DND-41 (cell line): ENCODE results near the gene SEMA3D.

Experiments used
- ATAC-seq: fragments of 200-7000 bp; cut with Tn5 transposase; 3 replicates; pipeline ENCODE4 v1.9.1; 2021; ENCODE audit warnings: low read depth; ENCODE audit not compliant: insufficient read depth
- DNase-seq: peaks from one replicate; pipeline ENCODE4 v3.0.0-alpha.2; 2020
- H2AFZ ChIP-seq: 2 replicates; pipeline ENCODE4 v1.6.0; 2012; ENCODE audit warnings: low read depth, low read length
- H3K27ac ChIP-seq: 2 replicates; pipeline ENCODE4 v1.5.1; 2012; ENCODE audit warnings: low read length, inconsistent platforms
- H3K27me3 ChIP-seq: fragments of 200-600 bp; sonication (generic); 2 replicates; pipeline ENCODE4 v1.6.0; 2012; ENCODE audit warnings: low read length, mild to moderate bottlenecking, inconsistent platforms; ENCODE audit not compliant: insufficient read depth, poor library complexity
- H3K36me3 ChIP-seq: 2 replicates; pipeline ENCODE4 v1.5.1; 2012; ENCODE audit warnings: low read length, inconsistent platforms; ENCODE audit not compliant: insufficient read depth
- H3K4me1 ChIP-seq: 2 replicates; pipeline ENCODE4 v1.5.1; 2012; ENCODE audit warnings: mild to moderate bottlenecking, low read length; ENCODE audit not compliant: insufficient read depth
- H3K4me2 ChIP-seq: 2 replicates; pipeline ENCODE4 v1.6.0; 2012; ENCODE audit warnings: mild to moderate bottlenecking, moderate library complexity, low read length, inconsistent platforms; ENCODE audit not compliant: insufficient read depth
- H3K4me3 ChIP-seq, 2 experiments: fragments of 200-600 bp in 1 of 2; shearing (Covaris generic) in 1 of 2; 2 replicates each; pipeline ENCODE4 v1.5.1; 2012 to 2016; ENCODE audit warnings: inconsistent platforms in 2 of 2, low read length in 2 of 2, mild to moderate bottlenecking in 2 of 2, low read depth in 1 of 2, moderate library complexity in 1 of 2
- H3K79me2 ChIP-seq: 2 replicates; pipeline ENCODE4 v1.6.0; 2012; ENCODE audit warnings: low read length, inconsistent platforms; ENCODE audit not compliant: insufficient read depth
- H3K9ac ChIP-seq: 2 replicates; pipeline ENCODE4 v1.6.0; 2012; ENCODE audit warnings: low read depth, mild to moderate bottlenecking, inconsistent platforms, low read length, moderate library complexity
- H3K9me3 ChIP-seq: 2 replicates; pipeline ENCODE4 v1.5.1; 2012; ENCODE audit warnings: low read length, moderate library complexity, mild to moderate bottlenecking, inconsistent platforms; ENCODE audit not compliant: insufficient read depth, severe bottlenecking
- H4K20me1 ChIP-seq: 2 replicates; pipeline ENCODE4 v1.6.0; 2012; ENCODE audit warnings: low read length; ENCODE audit not compliant: insufficient read depth
- CTCF ChIP-seq: IDR thresholded peaks from 2 replicates; pipeline ENCODE4 v1.5.1; 2012; ENCODE audit warnings: borderline replicate concordance, low read length, moderate library complexity, mild to moderate bottlenecking; ENCODE audit not compliant: poor library complexity, severe bottlenecking; ENCODE audit errors: extremely low read depth
- EZH2 ChIP-seq: IDR thresholded peaks from 3 replicates; pipeline ENCODE4 v1.6.1; 2012; ENCODE audit warnings: borderline replicate concordance, low read depth, mild to moderate bottlenecking, moderate library complexity, low read length, inconsistent platforms; ENCODE audit not compliant: severe bottlenecking

SEMA3D gene

GRCh38 chr7:85111761-85112160 is 75.1 kb downstream of the SEMA3D start:
- ATAC-seq (no peak), DNase-seq (no peak)
- no peaks in the 10 kb centered on the region for H3K27me3 ChIP-seq
- no peaks in the 10 kb centered on the region for H3K36me3 ChIP-seq
- H3K9ac ChIP-seq: no peak overlapping the region
- no peaks in the 10 kb centered on the region for H4K20me1 ChIP-seq
- TF ChIP-seq EZH2 (no peak), CTCF (no peak)
- no peak overlapping the region for H3K4me2 ChIP-seq
- H3K79me2 ChIP-seq: no peaks in the 10 kb centered on the region
- H3K27ac ChIP-seq: no peak overlapping the region
- H3K4me3 ChIP-seq: no peak overlapping the region
- no peak overlapping the region for H2AFZ ChIP-seq
- no peaks in the 10 kb centered on the region for H3K9me3 ChIP-seq
- no peaks in the 10 kb centered on the region for H3K4me1 ChIP-seq

GRCh38 chr7:85106719-85107118 is 80.1 kb downstream of the SEMA3D start:
- no peak for DNase-seq
- no peak overlapping the region for H3K27ac ChIP-seq
- H3K9me3 ChIP-seq: no peaks in the 10 kb centered on the region
- H3K4me2 ChIP-seq: no peak overlapping the region
- H3K79me2 ChIP-seq: no peaks in the 10 kb centered on the region
- H3K9ac ChIP-seq: no peak overlapping the region
- TF ChIP-seq EZH2: no peak
- no peak for TF ChIP-seq CTCF
- no peaks in the 10 kb centered on the region for H3K27me3 ChIP-seq
- no peaks in the 10 kb centered on the region for H3K4me1 ChIP-seq
- H3K36me3 ChIP-seq: no peaks in the 10 kb centered on the region
- H4K20me1 ChIP-seq: no peaks in the 10 kb centered on the region
- no peak for ATAC-seq
- no peak overlapping the region for H3K4me3 ChIP-seq
- H2AFZ ChIP-seq: no peak overlapping the region

- no peak for DNase-seq
- Histone ChIP-seq H3K4me3 (no peak overlapping the region), H3K27ac (no peak overlapping the region), H3K79me2 (no peaks in the 10 kb centered on the region), H2AFZ (no peak overlapping the region), H3K9ac (no peak overlapping the region), H3K4me1 (no peaks in the 10 kb centered on the region), H4K20me1 (no peaks in the 10 kb centered on the region), H3K36me3 (no peaks in the 10 kb centered on the region), H3K4me2 (no peak overlapping the region), H3K9me3 (no peaks in the 10 kb centered on the region), H3K27me3 (no peaks in the 10 kb centered on the region)
- no peak for ATAC-seq
- TF ChIP-seq EZH2: no peak
- TF ChIP-seq CTCF: no peak
These were observed 82.2 kb downstream of the SEMA3D start for GRCh38 chr7:85104432-85105205.

GRCh38 chr7:85103962-85104361 is 82.9 kb downstream of the SEMA3D start:
- no peaks in the 10 kb centered on the region for H3K9me3 ChIP-seq
- H3K9ac ChIP-seq: no peak overlapping the region
- DNase-seq (no peak), ATAC-seq (no peak)
- H3K79me2 ChIP-seq: no peaks in the 10 kb centered on the region
- H3K27ac ChIP-seq: no peak overlapping the region
- no peak overlapping the region for H3K4me3 ChIP-seq
- no peaks in the 10 kb centered on the region for H3K4me1 ChIP-seq
- TF ChIP-seq CTCF (no peak), EZH2 (no peak)
- no peaks in the 10 kb centered on the region for H4K20me1 ChIP-seq
- H3K36me3 ChIP-seq: no peaks in the 10 kb centered on the region
- no peak overlapping the region for H2AFZ ChIP-seq
- H3K27me3 ChIP-seq: no peaks in the 10 kb centered on the region
- no peak overlapping the region for H3K4me2 ChIP-seq
